IMR-90 (cell line): ENCODE results near the gene ANXA2. TPM values are rescaled to one million over a fixed set of nuclear protein-coding genes. Genes with fewer than 3 reads are reported as not detected.

Source experiments
- ATAC-seq: fragments of 200-7000 bp; cut with Tn5 transposase; 2 replicates; pipeline ENCODE4 v1.9.1; 2020; ENCODE audit warnings: low read depth, mild to moderate bottlenecking, moderate library complexity
- BruUV-seq: library from RNA; stranded (reverse); fragments of 400-500 nt; replicated peaks from 2 replicates; lab custom pipeline; 2021; lab: Mats Ljungman, UMichigan
- CTCF ChIA-PET: fragments of 300-600 bp; formaldehyde crosslinking; extraction: SDS; loops from one replicate; lab custom pipeline; 2021; ENCODE audit warnings: antibody characterized with exemption; lab: Yijun Ruan, JAX
- POLR2A ChIA-PET: fragments of 300-600 bp; sonication (Branson Sonifier 250); formaldehyde crosslinking; loops from one replicate; lab custom pipeline; 2022; ENCODE audit warnings: antibody characterized with exemption; ENCODE audit not compliant: unreplicated experiment; lab: Charles Lee
- DNase-seq: peaks from one replicate; pipeline ENCODE4 v3.0.0; 2013
- H2AFZ ChIP-seq: replicated peaks from 2 replicates; pipeline ENCODE3; 2013; ENCODE audit warnings: low read length, mild to moderate bottlenecking; ENCODE audit not compliant: poor library complexity
- H2AK5ac ChIP-seq: 2 replicates; pipeline ENCODE4 v1.6.1; 2013; ENCODE audit warnings: low read depth, low read length, inconsistent platforms
- H2AK9ac ChIP-seq: replicated peaks from 2 replicates; pipeline ENCODE3; 2013; ENCODE audit warnings: mild to moderate bottlenecking, low read depth, low read length, moderate library complexity; ENCODE audit not compliant: poor library complexity
- H2BK120ac ChIP-seq: 2 replicates; pipeline ENCODE4 v1.6.1; 2013; ENCODE audit warnings: low read depth, low read length, inconsistent platforms
- H2BK15ac ChIP-seq: 3 replicates; pipeline ENCODE4 v1.6.1; 2013; ENCODE audit warnings: low read depth, low read length, inconsistent platforms
- H2BK20ac ChIP-seq: 2 replicates; pipeline ENCODE4 v1.6.1; 2013; ENCODE audit warnings: low read depth, mild to moderate bottlenecking, inconsistent platforms, low read length, moderate library complexity
- H2BK5ac ChIP-seq: 2 replicates; pipeline ENCODE4 v1.6.1; 2013; ENCODE audit warnings: mild to moderate bottlenecking, low read depth, low read length, inconsistent platforms; ENCODE audit not compliant: poor library complexity, severe bottlenecking
- H3K14ac ChIP-seq: replicated peaks from 2 replicates; pipeline ENCODE4 v1.6.1; 2013; ENCODE audit warnings: low read depth, low read length, inconsistent platforms
- H3K18ac ChIP-seq: 2 replicates; pipeline ENCODE4 v1.6.1; 2013; ENCODE audit warnings: low read depth, low read length, control low read depth
- H3K23ac ChIP-seq: 2 replicates; pipeline ENCODE4 v1.6.1; 2013; ENCODE audit warnings: low read depth, low read length, inconsistent platforms
- H3K27ac ChIP-seq: 2 replicates; pipeline ENCODE4 v1.5.1; 2013; ENCODE audit warnings: mild to moderate bottlenecking, control low read depth, low read length; ENCODE audit not compliant: insufficient read depth
- H3K27me3 ChIP-seq: 2 replicates; pipeline ENCODE4 v1.6.1; 2013; ENCODE audit warnings: low read length; ENCODE audit not compliant: control insufficient read depth, insufficient read depth
- H3K36me3 ChIP-seq: 2 replicates; pipeline ENCODE4 v1.6.1; 2013; ENCODE audit warnings: low read length, mixed read lengths; ENCODE audit not compliant: control insufficient read depth, insufficient read depth
- H3K4ac ChIP-seq: 2 replicates; pipeline ENCODE4 v1.6.1; 2013; ENCODE audit warnings: low read depth, low read length, inconsistent platforms
- H3K4me1 ChIP-seq: 2 replicates; pipeline ENCODE4 v1.6.1; 2013; ENCODE audit warnings: low read length, mixed read lengths; ENCODE audit not compliant: control insufficient read depth, insufficient read depth
- H3K4me2 ChIP-seq: 2 replicates; pipeline ENCODE4 v1.6.1; 2013; ENCODE audit warnings: low read depth, mild to moderate bottlenecking, control low read depth, low read length, moderate library complexity
- H3K4me3 ChIP-seq: 2 replicates; pipeline ENCODE4 v1.5.1; 2013; ENCODE audit warnings: low read depth, mild to moderate bottlenecking, control low read depth, low read length, moderate library complexity; ENCODE audit not compliant: insufficient read depth
- H3K56ac ChIP-seq: 2 replicates; pipeline ENCODE4 v1.6.1; 2013; ENCODE audit warnings: low read length, inconsistent platforms; ENCODE audit not compliant: insufficient read depth; ENCODE audit errors: extremely low read depth
- H3K79me1 ChIP-seq, 2 experiments: 2 replicates each; pipeline ENCODE4 v1.6.1; 2013; ENCODE audit warnings: low read length in 2 of 2, inconsistent platforms in 1 of 2, low read depth in 1 of 2
- H3K9ac ChIP-seq: 2 replicates; pipeline ENCODE4 v1.6.1; 2013; ENCODE audit warnings: low read depth, low read length, control low read depth
- H3K9me1 ChIP-seq: 2 replicates; pipeline ENCODE4 v1.6.1; 2013; ENCODE audit warnings: low read length, inconsistent platforms; ENCODE audit not compliant: insufficient read depth
- H3K9me3 ChIP-seq: 2 replicates; pipeline ENCODE4 v1.6.1; 2013; ENCODE audit warnings: low read length; ENCODE audit not compliant: control insufficient read depth, insufficient read depth
- H4K20me1 ChIP-seq: 2 replicates; pipeline ENCODE4 v1.6.1; 2013; ENCODE audit warnings: low read length, inconsistent platforms; ENCODE audit not compliant: insufficient read depth
- H4K5ac ChIP-seq: 2 replicates; pipeline ENCODE4 v1.6.1; 2013; ENCODE audit warnings: mild to moderate bottlenecking, low read depth, low read length, control low read depth
- H4K8ac ChIP-seq, 2 experiments: 2 replicates each; pipeline ENCODE4 v1.6.1; 2013; ENCODE audit warnings: low read depth in 2 of 2, low read length in 2 of 2, control low read depth in 1 of 2, inconsistent platforms in 1 of 2
- H4K91ac ChIP-seq: 2 replicates; pipeline ENCODE4 v1.6.1; 2013; ENCODE audit warnings: low read depth, low read length, inconsistent platforms; ENCODE audit not compliant: insufficient read depth
- BHLHE40 ChIP-seq: fragments of 150-350 bp; IDR thresholded peaks from 2 replicates; pipeline ENCODE4 v1.6.1; 2016; ENCODE audit warnings: mild to moderate bottlenecking, low read depth, low read length
- CEBPB ChIP-seq: IDR thresholded peaks from 2 replicates; pipeline ENCODE4 v1.6.1; 2012; ENCODE audit warnings: low read depth, low read length, improper control_type of control experiment
- CHD1 ChIP-seq: IDR thresholded peaks from 2 replicates; pipeline ENCODE4 v1.6.1; 2012; ENCODE audit warnings: low read depth, low read length, improper control_type of control experiment
- ELK1 ChIP-seq: fragments of 150-350 bp; IDR thresholded peaks from 2 replicates; pipeline ENCODE4 v1.6.1; 2016; ENCODE audit warnings: low read depth, mild to moderate bottlenecking, low read length, moderate library complexity, borderline replicate concordance
- FOS ChIP-seq: fragments of 150-350 bp; IDR thresholded peaks from 2 replicates; pipeline ENCODE4 v1.6.1; 2016; ENCODE audit warnings: low read depth, low read length
- MAFK ChIP-seq: IDR thresholded peaks from 2 replicates; pipeline ENCODE4 v1.6.1; 2012; ENCODE audit warnings: low read depth, low read length, improper control_type of control experiment
- MAZ ChIP-seq: IDR thresholded peaks from 2 replicates; pipeline ENCODE4 v1.6.1; 2012; ENCODE audit warnings: low read depth, mild to moderate bottlenecking, low read length, improper control_type of control experiment, moderate library complexity, borderline replicate concordance
- NFE2L2 ChIP-seq: fragments of 150-350 bp; IDR thresholded peaks from 2 replicates; pipeline ENCODE4 v1.6.1; 2016; ENCODE audit warnings: low read depth, mild to moderate bottlenecking, low read length
- POLR2A ChIP-seq: IDR thresholded peaks from 2 replicates; pipeline ENCODE4 v1.6.1; 2012; ENCODE audit warnings: mild to moderate bottlenecking, low read depth, low read length
- RAD21 ChIP-seq: IDR thresholded peaks from 2 replicates; pipeline ENCODE4 v1.6.1; 2012; ENCODE audit warnings: low read length, improper control_type of control experiment
- RCOR1 ChIP-seq: IDR thresholded peaks from 2 replicates; pipeline ENCODE4 v1.6.1; 2012; ENCODE audit warnings: mild to moderate bottlenecking, low read length, improper control_type of control experiment; ENCODE audit not compliant: insufficient replicate concordance
- WGBS, 2 experiments: methylation state at CpG; one replicate each; pipeline versions ENCODE4 v1.1.5 to v1.1.7; 2013; ENCODE audit warnings: missing lambda C conversion rate in 2 of 2; ENCODE audit not compliant: insufficient read length in 1 of 2; ENCODE audit errors: extremely low coverage in 2 of 2; 5-methylcytosine and 5-hydroxymethylcytosine counted together
- dilution Hi-C: fragments of 300-500 bp; cut with HindIII; formaldehyde crosslinking; loops from one replicate; pipeline ENCODE4 v1.14.3; 2018; ENCODE audit warnings: low sequenced_read_pairs; ENCODE audit not compliant: unreplicated experiment
- in situ Hi-C: fragments of 300-500 bp; cut with MboI; formaldehyde crosslinking; loops from 3 replicates; pipeline ENCODE4 v1.14.3; 2019; ENCODE audit warnings: low sequenced_read_pairs, inconsistent platforms, mixed read lengths
- intact Hi-C: fragments of 100-400 bp; cut with micrococcal nuclease; formaldehyde crosslinking; loops from 2 replicates; pipeline ENCODE4 v1.10.0; 2022
- polyA plus RNA-seq, 3 experiments: library from polyadenylated mRNA; depleted of rRNA; stranded (reverse); fragments of >200 nt; gene quantifications; 2 replicates each; pipeline ENCODE4 v1.2.3, GENCODE V29; 2012; ENCODE audit warnings: low replicate concordance in 1 of 3
- total RNA-seq: library from RNA; depleted of rRNA; stranded (reverse); fragments of >200 nt; gene quantifications from 2 replicates; pipeline ENCODE4 v1.2.3, GENCODE V29; 2012

Gene ANXA2
- total and polyA plus RNA-seq, 2 of the 4 experiments (the other 2 are of a cell fraction), result 7,454 to 8,412 TPM

- in situ Hi-C loops (no loop called here), dilution Hi-C loops (no loop called here), intact Hi-C loops (no loop called here)
- Histone ChIP-seq H4K20me1 (no peaks in the 10 kb centered on the region), H3K27me3 (peaks cover 22% of the 10 kb centered on the region), H3K9me3 (no peaks in the 10 kb centered on the region), H3K4me3 (no peak overlapping the region), H3K14ac (no peak overlapping the region), H2AK5ac (no peak overlapping the region), H3K27ac (no peak overlapping the region), H2BK5ac (no peak overlapping the region), H3K23ac (no peak overlapping the region), H3K4ac (no peak overlapping the region), H4K8ac (no peak overlapping the region), H2BK120ac (no peak overlapping the region), H3K36me3 (no peaks in the 10 kb centered on the region), H3K18ac (no peak overlapping the region), H2AK9ac (no peak overlapping the region), H3K79me1 (no peaks in the 10 kb centered on the region), H4K91ac (no peak overlapping the region), H3K9me1 (no peaks in the 10 kb centered on the region), H2BK20ac (no peak overlapping the region), H3K56ac (no peak overlapping the region), H2BK15ac (no peak overlapping the region), H2AFZ (no peak overlapping the region), H3K4me1 (no peaks in the 10 kb centered on the region), H3K9ac (no peak overlapping the region), H3K4me2 (no peak overlapping the region), H4K5ac (no peak overlapping the region)
- CTCF ChIA-PET, result no interaction called here
- DNase-seq (no peak), ATAC-seq (no peak)
- BruUV-seq, result no TSS peak
- no CpG with 5 or more reads among the region's 4 CpGs for WGBS, 2 experiments
- POLR2A ChIA-PET, result no interaction called here
- TF ChIP-seq CHD1 (no peak), FOS (no peak), CEBPB (no peak), BHLHE40 (no peak), MAZ (no peak), RCOR1 (no peak), POLR2A (no peak), MAFK (no peak), NFE2L2 (no peak), RAD21 (no peak), ELK1 (no peak)
Measured at GRCh38 chr15:60313906-60314305, 83.9 kb downstream of the ANXA2 start.
